GM23338 (cell line): ENCODE results near the gene MCRIP1. TPM values are rescaled to one million over a fixed set of nuclear protein-coding genes. Genes with fewer than 3 reads are reported as not detected.
A peak's percentile ranks its signal among the peaks of the same experiment; 100 is the strongest.

Experiments
- ATAC-seq: fragments of 200-7000 bp; cut with Tn5 transposase; 3 replicates; pipeline ENCODE4 v1.9.1; 2020
- DNase-seq: peaks from one replicate; pipeline ENCODE4 v3.0.0-alpha.2; 2015; ENCODE audit warnings: low spot score
- H2AFZ ChIP-seq: fragments of 200-600 bp; sonication (generic); 2 replicates; pipeline ENCODE4 v1.8.0; 2016; ENCODE audit warnings: antibody characterized with exemption, mild to moderate bottlenecking, moderate library complexity
- H3F3A ChIP-seq: fragments of 200-600 bp; sonication (generic); replicated peaks from 2 replicates; pipeline ENCODE4 v1.8.0; 2017; ENCODE audit warnings: antibody characterized with exemption, mixed run types, low read depth
- H3K27ac ChIP-seq: fragments of 200-600 bp; sonication (generic); 2 replicates; pipeline ENCODE4 v1.6.1; 2016; ENCODE audit warnings: low read depth
- H3K27me3 ChIP-seq: fragments of 200-600 bp; sonication (generic); 2 replicates; pipeline ENCODE4 v1.8.0; 2016; ENCODE audit warnings: mild to moderate bottlenecking, mixed run types, moderate library complexity; ENCODE audit not compliant: insufficient read depth
- H3K36me3 ChIP-seq: fragments of 200-600 bp; sonication (generic); 2 replicates; pipeline ENCODE4 v1.8.0; 2016; ENCODE audit warnings: mild to moderate bottlenecking; ENCODE audit not compliant: insufficient read depth
- H3K4me1 ChIP-seq: fragments of 200-600 bp; sonication (generic); 2 replicates; pipeline ENCODE4 v1.8.0; 2016; ENCODE audit warnings: mild to moderate bottlenecking, moderate library complexity; ENCODE audit not compliant: insufficient read depth
- H3K4me2 ChIP-seq: fragments of 200-600 bp; sonication (generic); 2 replicates; pipeline ENCODE4 v1.7.1; 2017; ENCODE audit warnings: mixed run types
- H3K4me3 ChIP-seq: fragments of 200-600 bp; sonication (generic); 2 replicates; pipeline ENCODE4 v1.6.1; 2016; ENCODE audit warnings: mixed run types
- H3K79me2 ChIP-seq: fragments of 200-600 bp; sonication (generic); replicated peaks from 2 replicates; pipeline ENCODE4 v1.8.0; 2017; ENCODE audit warnings: mild to moderate bottlenecking; ENCODE audit not compliant: insufficient read depth
- H3K9me2 ChIP-seq: fragments of 200-600 bp; sonication (generic); 2 replicates; pipeline ENCODE4 v1.8.0; 2017; ENCODE audit not compliant: insufficient read depth
- H4K20me1 ChIP-seq: fragments of 200-600 bp; sonication (generic); replicated peaks from 2 replicates; pipeline ENCODE4 v1.8.0; 2017; ENCODE audit warnings: mild to moderate bottlenecking; ENCODE audit not compliant: insufficient read depth
- H3K27ac Mint-ChIP-seq: 2 replicates; pipeline ENCODE4 v1.8.0; 2020; ENCODE audit warnings: inconsistent platforms, mild to moderate bottlenecking, moderate library complexity, mixed read lengths
- H3K27me3 Mint-ChIP-seq: 3 replicates; pipeline ENCODE4 v1.8.0; 2022; ENCODE audit warnings: low read depth, mild to moderate bottlenecking, moderate library complexity, mixed read lengths, inconsistent platforms; ENCODE audit not compliant: insufficient read depth, poor library complexity
- H3K36me3 Mint-ChIP-seq: 3 replicates; pipeline ENCODE4 v1.8.0; 2021; ENCODE audit warnings: low read depth, mild to moderate bottlenecking, inconsistent platforms, moderate library complexity, mixed read lengths
- H3K4me1 Mint-ChIP-seq: 3 replicates; pipeline ENCODE4 v1.8.0; 2020; ENCODE audit warnings: mild to moderate bottlenecking, inconsistent platforms, mixed read lengths
- H3K4me3 Mint-ChIP-seq: 3 replicates; pipeline ENCODE4 v1.8.0; 2021; ENCODE audit warnings: moderate library complexity, mild to moderate bottlenecking, inconsistent platforms, mixed read lengths
- H3K9me3 Mint-ChIP-seq: 3 replicates; pipeline ENCODE4 v1.8.0; 2020; ENCODE audit warnings: moderate library complexity, mild to moderate bottlenecking, inconsistent platforms, mixed read lengths
- CREB1 ChIP-seq: fragments of 250-450 bp; sonication (Bioruptor Pico); IDR thresholded peaks from 2 replicates; pipeline ENCODE4 v1.5.0; 2020; ENCODE audit warnings: low read depth, mild to moderate bottlenecking, moderate library complexity
- ZNF114 ChIP-seq: fragments of 250-450 bp; sonication (Bioruptor Pico); IDR thresholded peaks from 2 replicates; pipeline ENCODE4 v1.5.0; 2020; ENCODE audit warnings: mild to moderate bottlenecking, moderate library complexity
- polyA plus RNA-seq: library from polyadenylated mRNA; unstranded; fragments of >200 nt; fragmentation: Nextera tagmentation; extraction: Ambion mirVana; gene quantifications from 2 replicates; pipeline ENCODE4 v1.2.1, GENCODE V29; 2016
- total RNA-seq: library from RNA; depleted of rRNA; stranded (reverse); fragments of >200 nt; shearing (Covaris generic); gene quantifications from 2 replicates; pipeline ENCODE4 v1.2.3, GENCODE V29; 2014
- TF ChIP-seq, protein P1 (sequence below): IDR thresholded peaks from 2 replicates; pipeline ENCODE4 v1.6.1; 2016; ENCODE audit warnings: antibody characterized with exemption
- TF ChIP-seq, protein P2 (sequence below), 2 experiments: fragments of 200-600 bp in 1 of 2; sonication (generic) in 1 of 2; conservative IDR thresholded peaks; 2 replicates each; pipeline versions ENCODE4 v1.5.1 to v1.6.1; 2016 to 2017; ENCODE audit warnings: antibody characterized with exemption in 2 of 2, low read depth in 2 of 2, mild to moderate bottlenecking in 2 of 2, moderate library complexity in 1 of 2

MCRIP1 gene
- total and polyA plus RNA-seq, 2 experiments from 2014 or later, result 85.2 to 101 TPM

DNA sequence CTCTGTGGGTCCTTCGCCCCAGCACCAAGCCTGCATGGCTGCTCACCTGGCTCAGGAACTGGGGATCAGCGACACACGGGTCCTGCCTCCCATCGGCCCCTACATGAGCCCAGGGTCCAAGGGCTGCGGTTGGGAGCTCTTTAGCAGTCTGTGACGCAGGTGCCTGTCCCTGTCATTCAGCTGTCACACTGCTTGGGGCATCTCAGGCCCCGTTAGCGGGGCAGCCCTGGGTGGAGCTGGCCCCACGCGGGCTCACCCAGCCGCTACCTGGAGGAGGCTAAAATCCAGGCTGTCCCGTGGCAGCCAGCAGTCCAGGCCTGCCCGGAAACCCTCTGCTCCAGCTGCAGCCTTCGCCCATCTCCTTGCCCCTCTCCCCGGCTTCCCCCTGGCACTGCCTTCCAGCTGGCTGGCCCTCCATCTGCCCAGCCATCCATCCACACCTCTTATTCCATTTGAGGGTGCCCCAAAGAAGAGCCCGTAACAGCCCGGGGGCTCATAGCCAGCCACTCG lies 25.8 kb downstream of the MCRIP1 start:
- Mint-ChIP-seq H3K27me3 (peaks cover 50% of the 10 kb centered on the region), H3K27ac (no peak overlapping the region)
- H3K27me3 ChIP-seq, result peaks cover 43% of the 10 kb centered on the region

DNA sequence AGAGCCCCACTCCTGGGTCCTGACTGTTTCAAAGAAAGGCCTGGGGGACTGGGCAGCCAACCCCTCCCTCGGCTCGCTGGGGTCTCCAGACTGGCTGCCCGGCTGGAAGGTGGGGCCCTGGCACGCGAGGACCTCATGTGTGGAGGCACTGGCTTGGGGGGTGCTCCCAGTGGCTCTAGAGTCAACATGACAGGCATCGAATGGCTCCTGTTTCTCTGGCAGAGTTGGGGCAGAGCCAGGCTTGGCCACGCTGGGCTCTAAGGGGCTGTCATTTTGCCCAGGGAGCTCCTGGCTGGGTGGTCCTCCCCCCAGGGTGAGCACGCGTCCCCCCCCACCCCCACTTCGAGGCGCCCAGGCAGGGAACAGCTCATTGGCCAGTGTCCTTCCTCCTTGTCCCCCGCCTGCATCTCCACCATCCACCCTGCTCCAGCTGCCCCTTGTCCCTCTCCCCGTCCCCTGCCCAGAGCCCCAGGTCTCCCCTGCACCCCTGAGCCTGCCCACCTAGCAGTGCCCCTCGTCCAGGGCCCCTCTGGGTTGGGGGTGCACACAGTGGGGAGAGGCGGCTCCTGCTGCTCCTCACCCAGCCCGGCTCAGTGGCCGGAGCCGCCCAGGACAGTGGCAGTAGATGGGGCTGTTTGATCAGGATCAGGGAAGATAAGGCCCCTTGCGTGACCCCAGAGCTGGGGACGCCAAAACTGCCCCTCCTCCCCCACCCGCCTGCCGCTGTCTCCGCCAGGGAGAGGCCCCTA lies 26.5 kb downstream of the MCRIP1 start:
- H3K27ac ChIP-seq, result no peak overlapping the region
- H3K79me2 ChIP-seq, result no peaks in the 10 kb centered on the region
- H3K4me2 ChIP-seq, result no peak overlapping the region
- H3K4me3 Mint-ChIP-seq, result no peak overlapping the region
- H3F3A ChIP-seq, result no peaks in the 10 kb centered on the region
- H4K20me1 ChIP-seq, result no peaks in the 10 kb centered on the region
- peaks cover 49% of the 10 kb centered on the region for H3K27me3 ChIP-seq
- no peak overlapping the region for H2AFZ ChIP-seq
- H3K9me3 Mint-ChIP-seq, result peaks cover 4% of the 10 kb centered on the region
- no peaks in the 10 kb centered on the region; the same call in 1 of the 2 replicates for H3K4me1 ChIP-seq
- H3K27ac Mint-ChIP-seq, result no peak overlapping the region
- H3K27me3 Mint-ChIP-seq, result peaks cover 56% of the 10 kb centered on the region
- no peak for TF ChIP-seq ZNF114 (CRISPR knock-in tag)
- TF ChIP-seq, protein P1, sequence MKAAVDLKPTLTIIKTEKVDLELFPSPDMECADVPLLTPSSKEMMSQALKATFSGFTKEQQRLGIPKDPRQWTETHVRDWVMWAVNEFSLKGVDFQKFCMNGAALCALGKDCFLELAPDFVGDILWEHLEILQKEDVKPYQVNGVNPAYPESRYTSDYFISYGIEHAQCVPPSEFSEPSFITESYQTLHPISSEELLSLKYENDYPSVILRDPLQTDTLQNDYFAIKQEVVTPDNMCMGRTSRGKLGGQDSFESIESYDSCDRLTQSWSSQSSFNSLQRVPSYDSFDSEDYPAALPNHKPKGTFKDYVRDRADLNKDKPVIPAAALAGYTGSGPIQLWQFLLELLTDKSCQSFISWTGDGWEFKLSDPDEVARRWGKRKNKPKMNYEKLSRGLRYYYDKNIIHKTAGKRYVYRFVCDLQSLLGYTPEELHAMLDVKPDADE, result no peak
- TF ChIP-seq, protein P2, sequence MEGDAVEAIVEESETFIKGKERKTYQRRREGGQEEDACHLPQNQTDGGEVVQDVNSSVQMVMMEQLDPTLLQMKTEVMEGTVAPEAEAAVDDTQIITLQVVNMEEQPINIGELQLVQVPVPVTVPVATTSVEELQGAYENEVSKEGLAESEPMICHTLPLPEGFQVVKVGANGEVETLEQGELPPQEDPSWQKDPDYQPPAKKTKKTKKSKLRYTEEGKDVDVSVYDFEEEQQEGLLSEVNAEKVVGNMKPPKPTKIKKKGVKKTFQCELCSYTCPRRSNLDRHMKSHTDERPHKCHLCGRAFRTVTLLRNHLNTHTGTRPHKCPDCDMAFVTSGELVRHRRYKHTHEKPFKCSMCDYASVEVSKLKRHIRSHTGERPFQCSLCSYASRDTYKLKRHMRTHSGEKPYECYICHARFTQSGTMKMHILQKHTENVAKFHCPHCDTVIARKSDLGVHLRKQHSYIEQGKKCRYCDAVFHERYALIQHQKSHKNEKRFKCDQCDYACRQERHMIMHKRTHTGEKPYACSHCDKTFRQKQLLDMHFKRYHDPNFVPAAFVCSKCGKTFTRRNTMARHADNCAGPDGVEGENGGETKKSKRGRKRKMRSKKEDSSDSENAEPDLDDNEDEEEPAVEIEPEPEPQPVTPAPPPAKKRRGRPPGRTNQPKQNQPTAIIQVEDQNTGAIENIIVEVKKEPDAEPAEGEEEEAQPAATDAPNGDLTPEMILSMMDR (conservative IDR thresholded peaks at IDR 0.05; ENCODE audit: low read depth in 2 of 2), result peak in 1 of 2 experiments; percentile 45; a peak in 2 of 4 replicates
- ATAC-seq, result peak; percentile 21
- H3K9me2 ChIP-seq, result no peaks in the 10 kb centered on the region
- peak; percentile 37 for DNase-seq
- no peaks in the 10 kb centered on the region; the same call in 2 of the 3 replicates for H3K36me3 Mint-ChIP-seq
- no peak overlapping the region for H3K4me3 ChIP-seq
- no peaks in the 10 kb centered on the region for H3K4me1 Mint-ChIP-seq
- no peaks in the 10 kb centered on the region for H3K36me3 ChIP-seq

More for the DNA sequence above, 25.8 kb downstream of the MCRIP1 start:
- ATAC-seq, result no peak
- Histone ChIP-seq H3K9me2 (no peaks in the 10 kb centered on the region), H3K4me3 (no peak overlapping the region), H3K27ac (no peak overlapping the region), H4K20me1 (no peaks in the 10 kb centered on the region), H3K4me2 (no peak overlapping the region), H2AFZ (no peak overlapping the region; the same call in 1 of the 2 replicates), H3K79me2 (no peaks in the 10 kb centered on the region), H3F3A (no peaks in the 10 kb centered on the region), H3K36me3 (no peaks in the 10 kb centered on the region), H3K4me1 (no peaks in the 10 kb centered on the region; the same call in 1 of the 2 replicates)
- no peak for DNase-seq
- TF ChIP-seq CREB1 (CRISPR knock-in tag), result no peak
- Mint-ChIP-seq H3K9me3 (peaks cover 4% of the 10 kb centered on the region), H3K4me3 (no peak overlapping the region), H3K36me3 (no peaks in the 10 kb centered on the region; the same call in 2 of the 3 replicates), H3K4me1 (no peaks in the 10 kb centered on the region)
